GM12874 (cell line): Measurements from ENCODE around the gene CAPN14.
A peak's percentile ranks its signal among the peaks of the same experiment; 100 is the strongest.

Experiments used
- TF ChIP-seq, protein P1 (sequence below): IDR thresholded peaks from 2 replicates; pipeline ENCODE4 v1.5.1; 2011; ENCODE audit warnings: low read depth, mild to moderate bottlenecking, control low read depth, low read length, moderate library complexity; ENCODE audit not compliant: insufficient read depth

CAPN14 gene, protein sequence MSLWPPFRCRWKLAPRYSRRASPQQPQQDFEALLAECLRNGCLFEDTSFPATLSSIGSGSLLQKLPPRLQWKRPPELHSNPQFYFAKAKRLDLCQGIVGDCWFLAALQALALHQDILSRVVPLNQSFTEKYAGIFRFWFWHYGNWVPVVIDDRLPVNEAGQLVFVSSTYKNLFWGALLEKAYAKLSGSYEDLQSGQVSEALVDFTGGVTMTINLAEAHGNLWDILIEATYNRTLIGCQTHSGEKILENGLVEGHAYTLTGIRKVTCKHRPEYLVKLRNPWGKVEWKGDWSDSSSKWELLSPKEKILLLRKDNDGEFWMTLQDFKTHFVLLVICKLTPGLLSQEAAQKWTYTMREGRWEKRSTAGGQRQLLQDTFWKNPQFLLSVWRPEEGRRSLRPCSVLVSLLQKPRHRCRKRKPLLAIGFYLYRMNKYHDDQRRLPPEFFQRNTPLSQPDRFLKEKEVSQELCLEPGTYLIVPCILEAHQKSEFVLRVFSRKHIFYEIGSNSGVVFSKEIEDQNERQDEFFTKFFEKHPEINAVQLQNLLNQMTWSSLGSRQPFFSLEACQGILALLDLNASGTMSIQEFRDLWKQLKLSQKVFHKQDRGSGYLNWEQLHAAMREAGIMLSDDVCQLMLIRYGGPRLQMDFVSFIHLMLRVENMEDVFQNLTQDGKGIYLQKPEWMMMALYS

DNA sequence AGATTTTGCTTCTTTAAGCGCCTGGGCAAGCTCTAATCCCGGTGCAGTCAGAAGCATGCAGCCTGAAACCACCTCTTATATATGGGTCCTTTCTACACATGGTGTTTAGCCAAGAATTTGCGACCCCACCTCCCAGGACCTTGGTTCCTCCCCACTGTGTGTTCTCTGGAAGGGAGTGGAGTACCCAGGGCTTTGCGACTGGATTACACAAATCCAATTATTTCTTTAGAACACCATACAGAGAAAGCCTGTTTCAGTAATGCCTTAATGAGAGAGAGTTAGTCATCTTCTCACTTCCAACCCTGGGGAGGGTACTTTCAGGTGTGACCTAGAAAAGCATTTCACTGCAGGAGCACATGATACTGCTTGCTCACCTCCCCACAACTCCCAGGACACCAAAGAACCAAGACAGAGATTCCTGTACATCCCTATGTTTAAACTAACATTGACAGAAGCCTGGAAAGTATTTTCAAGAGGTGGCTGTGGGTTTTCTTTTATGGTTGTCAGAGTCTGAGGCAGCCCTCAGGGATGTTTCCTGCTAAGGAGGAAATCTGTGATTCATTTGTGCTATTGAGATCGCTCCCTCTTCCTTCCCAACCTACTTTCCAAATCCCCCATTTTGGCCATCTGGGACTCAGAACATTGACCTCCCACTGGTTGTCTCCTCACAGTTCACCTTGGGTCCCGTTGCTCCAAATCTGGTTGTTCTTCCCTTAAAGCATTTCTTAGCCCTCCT is at the start of gene CAPN14:
TSS of gene CAPN14 (minus strand) at position 51 of the 736 bp plus-strand sequence. CDS start 12,068 bp downstream, outside the sequence.
- TF ChIP-seq, protein P1, sequence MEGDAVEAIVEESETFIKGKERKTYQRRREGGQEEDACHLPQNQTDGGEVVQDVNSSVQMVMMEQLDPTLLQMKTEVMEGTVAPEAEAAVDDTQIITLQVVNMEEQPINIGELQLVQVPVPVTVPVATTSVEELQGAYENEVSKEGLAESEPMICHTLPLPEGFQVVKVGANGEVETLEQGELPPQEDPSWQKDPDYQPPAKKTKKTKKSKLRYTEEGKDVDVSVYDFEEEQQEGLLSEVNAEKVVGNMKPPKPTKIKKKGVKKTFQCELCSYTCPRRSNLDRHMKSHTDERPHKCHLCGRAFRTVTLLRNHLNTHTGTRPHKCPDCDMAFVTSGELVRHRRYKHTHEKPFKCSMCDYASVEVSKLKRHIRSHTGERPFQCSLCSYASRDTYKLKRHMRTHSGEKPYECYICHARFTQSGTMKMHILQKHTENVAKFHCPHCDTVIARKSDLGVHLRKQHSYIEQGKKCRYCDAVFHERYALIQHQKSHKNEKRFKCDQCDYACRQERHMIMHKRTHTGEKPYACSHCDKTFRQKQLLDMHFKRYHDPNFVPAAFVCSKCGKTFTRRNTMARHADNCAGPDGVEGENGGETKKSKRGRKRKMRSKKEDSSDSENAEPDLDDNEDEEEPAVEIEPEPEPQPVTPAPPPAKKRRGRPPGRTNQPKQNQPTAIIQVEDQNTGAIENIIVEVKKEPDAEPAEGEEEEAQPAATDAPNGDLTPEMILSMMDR = no peak

DNA sequence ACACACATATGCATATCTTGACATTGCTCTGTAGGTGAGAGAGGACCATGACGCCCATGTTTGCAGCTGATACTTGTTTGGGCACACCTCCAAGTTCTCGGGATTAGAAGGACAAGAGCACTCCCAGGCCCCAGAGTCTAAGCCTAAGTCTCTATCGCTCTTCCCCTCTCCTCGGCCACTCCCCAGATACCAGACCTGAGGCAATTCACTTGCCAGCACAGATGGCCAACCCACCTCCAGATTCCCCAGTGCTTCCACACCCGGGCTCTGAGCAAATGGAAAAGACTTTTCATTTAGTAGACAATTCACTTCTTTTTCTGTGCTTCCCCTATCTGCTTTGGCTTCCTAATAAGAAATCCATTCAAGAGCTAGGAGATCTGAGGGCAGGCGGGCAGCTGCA is 49.5 kb upstream of the CAPN14 start:
- TF ChIP-seq, protein P1 = no peak

DNA sequence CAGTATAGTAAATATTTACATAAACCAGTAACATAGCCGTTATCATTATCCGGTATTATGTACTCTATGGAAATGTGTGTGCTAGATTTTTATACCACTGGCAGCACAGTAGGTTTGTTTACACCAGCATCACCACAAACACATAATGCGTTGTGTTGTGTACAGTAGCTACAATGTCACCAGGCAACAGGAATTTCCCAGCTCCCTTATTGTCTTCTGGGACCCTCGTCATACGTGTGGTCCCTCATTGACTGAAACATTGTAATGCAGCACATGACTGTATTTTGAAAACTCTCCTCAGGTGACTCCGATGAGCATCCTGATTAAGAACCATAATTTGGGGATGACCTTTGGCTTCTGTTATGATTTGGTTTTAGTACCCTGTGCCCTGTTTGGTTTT is 47.9 kb upstream of the CAPN14 start:
- TF ChIP-seq, protein P1 = no peak

DNA sequence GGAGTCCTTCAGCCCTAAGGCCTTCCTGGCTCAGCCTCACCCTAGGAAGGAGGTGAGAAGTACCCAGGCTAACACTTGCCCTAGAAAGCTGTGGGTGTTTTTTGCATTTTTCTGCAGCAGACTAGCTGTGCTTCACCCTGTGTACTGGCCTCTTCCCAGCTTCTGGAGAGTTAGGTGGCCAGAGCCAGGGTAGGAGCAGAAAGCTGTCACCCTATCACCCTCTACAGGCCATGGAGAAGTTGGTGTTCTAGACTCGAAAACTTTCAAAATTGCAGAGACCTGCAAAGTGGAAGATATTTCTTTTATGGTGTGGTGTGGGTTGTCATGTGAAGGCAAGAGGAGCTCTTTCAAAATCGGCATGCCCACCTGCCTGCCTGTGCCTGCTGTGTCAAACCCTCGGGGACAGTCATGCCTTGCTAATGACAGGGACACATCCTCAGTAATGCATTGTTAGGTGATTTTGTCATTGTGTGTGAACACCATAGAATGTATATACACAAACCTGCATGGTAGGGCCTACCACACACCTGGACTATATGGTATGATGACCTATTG is 46.4 kb upstream of the CAPN14 start:
- TF ChIP-seq, protein P1 = 0 out of 2 replicates have a peak, but pooled peaks have one; percentile 5

DNA sequence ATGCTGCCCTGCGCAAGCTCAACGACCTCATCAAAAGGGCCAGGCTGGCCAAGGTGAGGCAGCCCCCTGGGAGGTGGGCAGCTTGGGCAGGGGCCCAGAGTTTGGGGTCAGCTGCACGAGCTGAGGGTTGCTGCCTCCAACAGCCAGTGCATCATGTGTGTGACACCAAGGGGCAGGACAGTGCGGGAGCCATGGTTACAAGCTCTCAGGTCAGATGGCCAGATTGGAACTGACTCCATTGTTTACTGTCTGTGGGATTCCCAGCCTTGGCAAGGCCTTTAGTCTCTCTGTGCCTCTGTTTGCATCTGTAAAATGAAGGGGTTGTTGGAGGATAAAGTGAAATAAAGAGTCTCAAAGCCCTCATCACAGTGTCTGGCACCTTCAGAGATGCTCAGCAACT is 43.6 kb upstream of the CAPN14 start:
- TF ChIP-seq, protein P1 = no peak

DNA sequence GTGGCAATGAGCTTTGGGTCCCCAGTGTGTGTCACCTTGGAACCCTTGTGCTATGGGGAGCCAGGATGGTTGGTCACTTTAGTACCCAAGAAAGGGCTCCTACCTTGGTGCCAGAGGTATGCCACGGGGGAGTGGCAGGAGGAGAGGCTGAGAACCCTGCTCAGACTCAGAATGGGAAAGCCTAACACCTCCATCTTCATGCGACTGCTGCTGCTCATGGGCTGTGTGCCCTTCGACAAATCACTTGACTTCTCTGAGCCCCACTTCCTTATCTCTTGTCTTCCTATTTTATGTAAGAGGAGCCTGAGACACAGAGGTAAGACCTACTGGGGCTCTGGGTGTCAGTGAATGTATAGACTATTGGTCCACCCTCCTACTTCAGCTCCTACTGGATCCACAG is 41.8 kb upstream of the CAPN14 start:
- TF ChIP-seq, protein P1 = no peak

DNA sequence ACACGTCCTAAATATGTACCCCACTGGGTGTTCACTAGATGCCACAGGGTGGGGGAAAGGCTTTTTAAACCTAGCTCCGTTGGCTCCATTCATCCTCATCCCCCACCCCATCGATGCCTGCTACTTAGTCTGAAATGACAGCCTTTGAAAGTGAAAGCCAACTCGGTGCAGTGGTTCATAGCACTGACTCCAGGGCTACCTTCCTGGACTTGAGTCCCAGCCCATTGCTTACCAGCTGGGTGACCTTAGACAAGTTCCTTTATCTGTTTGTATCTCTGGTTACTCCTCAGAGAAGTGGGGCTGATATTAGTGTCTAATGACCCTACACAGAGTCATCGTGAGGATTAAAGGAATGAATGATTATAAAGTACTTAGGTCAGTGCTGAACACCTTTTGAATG is 41.0 kb upstream of the CAPN14 start:
- TF ChIP-seq, protein P1 = no peak
